ENCODE results near the gene CALR.

DNA sequence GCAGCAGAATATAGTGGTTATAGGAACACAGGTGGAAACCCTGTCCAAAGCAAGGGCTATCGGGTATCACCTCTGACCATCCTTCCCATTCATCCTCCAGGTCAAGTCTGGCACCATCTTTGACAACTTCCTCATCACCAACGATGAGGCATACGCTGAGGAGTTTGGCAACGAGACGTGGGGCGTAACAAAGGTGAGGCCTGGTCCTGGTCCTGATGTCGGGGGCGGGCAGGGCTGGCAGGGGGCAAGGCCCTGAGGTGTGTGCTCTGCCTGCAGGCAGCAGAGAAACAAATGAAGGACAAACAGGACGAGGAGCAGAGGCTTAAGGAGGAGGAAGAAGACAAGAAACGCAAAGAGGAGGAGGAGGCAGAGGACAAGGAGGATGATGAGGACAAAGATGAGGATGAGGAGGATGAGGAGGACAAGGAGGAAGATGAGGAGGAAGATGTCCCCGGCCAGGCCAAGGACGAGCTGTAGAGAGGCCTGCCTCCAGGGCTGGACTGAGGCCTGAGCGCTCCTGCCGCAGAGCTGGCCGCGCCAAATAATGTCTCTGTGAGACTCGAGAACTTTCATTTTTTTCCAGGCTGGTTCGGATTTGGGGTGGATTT, 5.1 kb downstream of the CALR start:
- TF ChIP-seq CBX8 (IDR thresholded peaks at IDR 0.05) (no peak), ESRRA (IDR thresholded peaks at IDR 0.05; ENCODE audit: borderline replicate concordance, low read length) (no peak)
